Lower leg skin (tissue), 3 donors: ENCODE measurements around the gene SH3D21.

ENCODE experiments used
- CTCF ChIP-seq, 3 donors: fragments of 450-650 bp; IDR thresholded peaks; one replicate each; pipeline ENCODE4 v1.5.1; 2016; ENCODE audit warnings: antibody characterized with exemption in 3 of 3, mild to moderate bottlenecking in 3 of 3, moderate library complexity in 2 of 3
- POLR2A ChIP-seq, 2 donors: fragments of 450-650 bp; IDR thresholded peaks; one replicate each; pipeline ENCODE4 v1.6.1; 2016 to 2017; ENCODE audit warnings: antibody characterized with exemption in 2 of 2, mild to moderate bottlenecking in 1 of 2, moderate library complexity in 1 of 2

- TF ChIP-seq CTCF (IDR thresholded peaks at IDR 0.05), result no peak
- TF ChIP-seq POLR2A (IDR thresholded peaks at IDR 0.05), result no peak
Observed at GRCh38 chr1:36320767-36321118, 14.6 kb downstream of the SH3D21 start.
